NK-92 (cell line): ENCODE data around the gene CREBBP.

Experiments
- DNase-seq: peaks from one replicate; lab custom pipeline; 2025; ENCODE audit not compliant: unreplicated experiment; lab: John Stamatoyannopoulos, UW

CREBBP gene

GRCh38 chr16:3879887-3880564, 487 bp downstream of the CREBBP start:
- no peak for DNase-seq

- no peak for DNase-seq
These were observed 1.1 kb downstream of the CREBBP start for GRCh38 chr16:3879258-3879886.

- no peak for DNase-seq
These were observed 1.9 kb downstream of the CREBBP start for GRCh38 chr16:3878610-3879009.

GRCh38 chr16:3876695-3877094, 3.8 kb downstream of the CREBBP start:
- DNase-seq, result no peak

GRCh38 chr16:3876160-3876559, 4.4 kb downstream of the CREBBP start:
- DNase-seq, result no peak

GRCh38 chr16:3874794-3875692, 5.5 kb downstream of the CREBBP start:
- DNase-seq, result no peak

GRCh38 chr16:3874242-3874641, 6.3 kb downstream of the CREBBP start:
- no peak for DNase-seq

- no peak for DNase-seq
These were observed 6.9 kb downstream of the CREBBP start for GRCh38 chr16:3873482-3874173.

- no peak for DNase-seq
These were observed 8.2 kb downstream of the CREBBP start for GRCh38 chr16:3872216-3872895.

GRCh38 chr16:3868967-3869366, 11.5 kb downstream of the CREBBP start:
- no peak for DNase-seq

GRCh38 chr16:3868556-3868955, 12.0 kb downstream of the CREBBP start:
- DNase-seq, result no peak

GRCh38 chr16:3866703-3867431, 13.6 kb downstream of the CREBBP start:
- DNase-seq, result no peak

- DNase-seq, result no peak
These were observed 15.3 kb downstream of the CREBBP start for GRCh38 chr16:3865241-3865640.

- no peak for DNase-seq
These were observed 16.0 kb downstream of the CREBBP start for GRCh38 chr16:3864562-3864961.

- DNase-seq, result no peak
These were observed 16.9 kb downstream of the CREBBP start for GRCh38 chr16:3863587-3863986.

GRCh38 chr16:3861808-3862451, 18.6 kb downstream of the CREBBP start:
- DNase-seq, result no peak

GRCh38 chr16:3859889-3860288, 20.6 kb downstream of the CREBBP start:
- DNase-seq, result no peak

GRCh38 chr16:3858801-3859200, 21.7 kb downstream of the CREBBP start:
- DNase-seq, result no peak

- no peak for DNase-seq
These were observed 23.1 kb downstream of the CREBBP start for GRCh38 chr16:3857189-3858043.
